Eye (tissue), 1 donor: ENCODE results near the gene CEBPB.
A peak's percentile ranks its signal among the peaks of the same experiment; 100 is the strongest.

Source experiments
- DNase-seq: peaks from one replicate; pipeline ENCODE4 v3.0.0-alpha.2; 2015

CEBPB gene

GRCh38 chr20:50214226-50215024 lies 23.8 kb downstream of the CEBPB start:
- no peak for DNase-seq

- no peak for DNase-seq
Measured at GRCh38 chr20:50215101-50215690, 24.6 kb downstream of the CEBPB start.

GRCh38 chr20:50215926-50216325 lies 25.3 kb downstream of the CEBPB start:
- DNase-seq = no peak

GRCh38 chr20:50216543-50217206 lies 26.0 kb downstream of the CEBPB start:
- DNase-seq = peak; percentile 39

GRCh38 chr20:50217207-50217949 lies 26.7 kb downstream of the CEBPB start:
- DNase-seq = no peak

GRCh38 chr20:50218987-50219435 lies 28.4 kb downstream of the CEBPB start:
- no peak for DNase-seq

- no peak for DNase-seq
Measured at GRCh38 chr20:50219600-50219999, 29.0 kb downstream of the CEBPB start.

- no peak for DNase-seq
Measured at GRCh38 chr20:50220093-50220893, 29.7 kb downstream of the CEBPB start.

- DNase-seq = no peak
Measured at GRCh38 chr20:50220894-50221365, 30.3 kb downstream of the CEBPB start.

- no peak for DNase-seq
Measured at GRCh38 chr20:50221501-50222308, 31.1 kb downstream of the CEBPB start.

GRCh38 chr20:50222309-50223038 lies 31.8 kb downstream of the CEBPB start:
- no peak for DNase-seq

- no peak for DNase-seq
Measured at GRCh38 chr20:50223039-50224005, 32.7 kb downstream of the CEBPB start.

- no peak for DNase-seq
Measured at GRCh38 chr20:50224052-50224451, 33.4 kb downstream of the CEBPB start.

- peak; percentile 68 for DNase-seq
Measured at GRCh38 chr20:50224531-50225255, 34.1 kb downstream of the CEBPB start.

- no peak for DNase-seq
Measured at GRCh38 chr20:50226093-50226974, 35.7 kb downstream of the CEBPB start.

- no peak for DNase-seq
Measured at GRCh38 chr20:50227506-50227905, 36.9 kb downstream of the CEBPB start.

GRCh38 chr20:50229156-50229607 lies 38.6 kb downstream of the CEBPB start:
- DNase-seq = no peak
